Measurements from ENCODE around the gene PAIP1.
"Not testable (repeated sequence)": the region's sequence is repeated elsewhere in the genome, so short reads cannot be mapped to it uniquely, and the experiment has no call there.

The PAIP1 gene

DNA sequence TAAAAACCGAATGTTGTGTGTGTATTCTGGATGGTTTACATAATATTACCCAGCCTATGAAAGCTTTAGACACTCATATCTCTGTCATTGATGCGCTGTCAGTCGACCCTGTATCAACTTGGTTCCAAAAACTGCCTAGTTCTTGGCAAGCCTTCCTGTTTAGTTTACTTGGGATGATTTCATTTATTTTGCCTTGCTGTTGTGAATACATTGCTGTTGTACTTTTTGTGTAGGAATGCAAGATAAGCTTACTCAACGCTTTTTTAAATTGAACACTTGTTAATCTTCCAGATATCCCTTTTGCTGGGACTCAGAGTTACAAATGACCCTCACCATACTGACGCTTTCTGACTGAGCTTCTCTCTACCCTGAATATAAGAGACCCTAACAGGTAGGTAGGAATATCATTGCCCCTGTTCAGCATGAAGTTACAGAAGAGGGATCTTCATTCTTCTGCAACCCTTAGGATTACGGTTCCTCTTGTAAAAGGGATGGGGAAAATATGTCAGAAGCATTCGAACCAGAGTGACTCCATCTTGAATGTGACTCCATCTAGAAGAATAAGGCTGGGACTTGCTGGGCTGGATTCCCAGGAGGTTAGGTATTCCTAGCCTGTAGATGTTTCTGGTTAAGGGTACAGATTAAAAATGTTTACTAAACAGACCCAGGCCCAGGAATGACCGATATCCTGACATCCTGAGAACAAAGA, 13.7 kb upstream of the PAIP1 start:
- no peak for DNase-seq

DNA sequence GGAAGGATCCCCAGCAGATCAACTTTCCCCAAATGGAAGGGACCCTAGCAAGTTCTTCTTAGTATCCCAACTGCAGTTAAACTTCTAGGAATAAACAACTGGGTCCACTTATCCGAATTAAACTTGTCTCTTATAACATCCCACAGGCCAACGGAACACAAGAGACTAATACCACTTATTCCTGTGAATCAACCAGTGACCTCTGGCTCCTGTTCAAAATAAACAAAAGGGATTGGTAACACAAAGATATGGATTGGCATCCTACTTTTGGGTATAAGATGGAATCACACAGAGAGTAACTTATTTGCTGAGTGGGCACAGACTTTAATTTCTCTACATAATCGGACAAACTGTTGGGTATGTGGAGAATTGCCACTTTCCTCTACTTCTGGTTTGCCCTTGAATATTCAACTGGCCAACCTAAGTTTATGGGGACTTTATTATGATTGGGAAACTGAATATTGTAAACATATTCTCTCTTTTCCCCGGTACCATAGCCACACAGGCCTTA, 12.4 kb upstream of the PAIP1 start:
- no peak for DNase-seq

DNA sequence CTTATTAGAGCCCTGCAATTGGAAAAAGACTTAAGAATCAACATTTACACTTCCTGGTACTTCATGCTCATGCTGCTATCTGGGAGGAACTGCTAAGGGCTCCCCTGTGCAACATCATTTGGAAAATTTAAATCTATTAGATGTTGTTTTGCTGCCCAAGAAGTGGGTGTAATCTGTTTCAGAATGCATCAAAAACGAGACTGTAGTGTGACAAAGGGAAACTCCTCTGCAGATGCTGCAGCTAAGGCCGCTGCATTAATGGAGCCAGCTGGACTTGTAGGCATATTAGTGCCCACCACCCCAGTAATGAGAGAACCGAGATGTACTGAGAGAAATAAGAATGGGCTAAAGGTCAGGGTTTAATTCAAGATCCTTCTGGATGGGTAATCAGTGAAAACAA, 11.1 kb upstream of the PAIP1 start:
- no peak for DNase-seq

DNA sequence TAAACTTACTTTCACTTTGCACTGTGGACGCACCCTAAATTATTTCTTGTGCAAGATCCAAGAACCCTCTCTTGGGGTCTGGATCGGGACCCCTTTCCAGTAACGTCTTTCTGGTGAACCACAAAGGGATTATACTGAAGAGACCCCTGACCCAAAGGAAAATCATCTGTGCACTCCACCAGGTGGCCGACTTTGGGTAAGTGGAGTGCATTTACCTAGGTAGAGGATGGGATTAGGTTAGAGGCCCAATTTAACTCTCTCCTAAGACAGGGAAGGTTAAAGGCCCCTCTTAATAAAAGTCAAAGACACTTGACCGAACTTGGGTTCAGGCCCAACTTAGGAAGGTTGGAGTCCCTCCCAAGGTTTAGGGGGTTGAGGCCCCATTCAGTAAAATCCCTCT, 8.2 kb upstream of the PAIP1 start:
- no peak for DNase-seq

DNA sequence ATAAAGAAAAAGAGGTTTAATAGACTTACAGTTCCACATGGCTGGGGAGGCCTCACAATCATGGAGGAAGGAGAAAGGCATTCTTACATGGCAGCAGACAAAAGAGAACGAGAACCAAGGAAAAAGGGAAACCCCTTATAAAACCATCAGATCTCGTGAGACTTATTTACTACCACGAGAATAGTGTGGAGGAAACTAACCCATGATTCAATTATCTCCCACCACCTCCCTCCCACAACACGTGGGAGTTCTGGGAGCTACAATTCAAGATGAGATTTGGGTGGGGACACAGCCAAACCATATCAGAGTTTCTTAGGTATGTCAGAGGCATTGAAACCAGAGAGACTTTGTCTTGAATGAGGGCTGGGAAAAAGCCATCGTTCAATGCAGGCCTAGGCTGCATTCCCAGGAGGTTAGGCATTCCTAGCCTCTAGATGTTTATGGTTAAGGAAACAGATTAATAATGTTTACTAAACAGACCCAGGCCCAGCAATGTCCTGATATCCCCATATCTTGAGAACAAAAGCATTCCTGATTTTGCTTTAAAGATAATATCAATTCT, 7.5 kb upstream of the PAIP1 start:
- no peak for DNase-seq

- no peak for DNase-seq
Observed at GRCh38 chr5:43563321-43563720, 6.4 kb upstream of the PAIP1 start.

- DNase-seq, result no peak
Observed at GRCh38 chr5:43561356-43561755, 4.5 kb upstream of the PAIP1 start.

DNA sequence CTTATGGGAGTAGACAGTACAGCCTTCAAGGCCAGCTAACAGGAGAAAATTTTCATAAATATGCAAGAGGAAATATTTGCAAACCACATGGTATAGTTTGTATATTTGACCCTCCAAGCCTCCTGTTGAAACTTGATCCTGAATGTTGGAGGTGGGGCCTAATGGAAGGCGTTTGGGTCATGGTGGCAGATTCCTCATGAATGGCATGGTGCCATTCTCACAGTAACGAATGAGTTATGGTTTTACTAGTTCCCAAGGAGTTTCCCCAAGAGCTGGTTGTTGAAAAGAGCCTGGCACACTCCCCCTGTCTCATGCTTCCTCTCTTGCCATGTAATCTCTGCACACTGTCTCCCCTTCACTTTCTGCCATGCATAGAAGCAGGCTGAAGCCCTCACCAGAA, 3.3 kb upstream of the PAIP1 start:
- DNase-seq, result peak; percentile 7

DNA sequence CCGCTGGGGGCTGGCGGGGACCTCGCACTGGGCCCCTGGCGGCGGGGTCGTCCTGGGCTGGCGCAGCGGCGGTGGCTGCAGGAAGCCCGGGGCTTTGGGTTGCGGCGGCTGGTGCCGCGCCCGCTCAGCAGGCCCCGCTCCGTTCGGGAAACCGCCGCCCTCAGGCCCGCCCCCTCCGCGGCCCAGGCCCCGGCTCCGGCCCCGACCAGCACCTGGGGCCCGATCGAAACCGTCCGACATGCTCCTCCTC, 345 bp downstream of the PAIP1 start:
- not testable (repeated sequence) for DNase-seq

GRCh38 chr5:43555895-43556606, 826 bp downstream of the PAIP1 start:
- peak; percentile 38 for DNase-seq

DNA sequence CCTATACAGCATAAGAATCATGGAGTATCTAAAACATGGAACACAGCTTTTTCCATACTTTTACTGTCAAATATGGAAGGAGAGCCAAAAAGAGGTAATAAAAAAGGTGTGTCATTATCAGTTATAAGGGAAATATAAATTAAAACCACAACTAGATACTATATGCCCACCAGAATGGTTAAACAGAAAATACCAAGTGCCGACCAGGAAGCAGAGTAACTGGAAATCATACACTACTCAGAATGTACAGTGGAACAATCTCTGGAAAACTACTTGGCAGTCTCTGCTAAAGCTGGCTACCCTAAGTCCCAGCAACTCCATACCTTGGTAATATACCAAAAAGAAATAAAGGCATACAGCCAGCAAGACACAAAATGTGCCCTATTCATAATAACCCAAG, 2.4 kb downstream of the PAIP1 start:
- no peak for DNase-seq

GRCh38 chr5:43553381-43553780, 3.5 kb downstream of the PAIP1 start:
- DNase-seq, result no peak

DNA sequence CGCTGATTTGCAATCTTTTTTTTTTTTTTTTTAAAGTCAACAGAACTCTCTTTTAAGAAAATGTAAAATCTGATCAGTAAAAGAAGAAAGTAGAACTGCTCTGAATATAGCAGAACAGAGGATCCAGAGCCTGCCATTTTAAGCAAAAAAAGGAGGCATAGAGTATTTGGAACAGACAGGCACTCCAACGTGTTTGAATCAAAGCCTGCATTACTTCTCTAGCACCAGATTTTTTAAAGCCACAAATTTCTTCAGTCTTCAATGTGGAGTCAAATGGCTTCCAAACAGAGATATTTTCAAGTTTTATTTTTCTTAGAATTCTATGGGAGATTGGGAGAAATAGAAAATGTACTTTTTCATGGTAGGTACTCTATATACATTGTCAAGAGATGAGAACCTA, 5.1 kb downstream of the PAIP1 start:
- DNase-seq, result no peak

GRCh38 chr5:43549272-43549671, 7.6 kb downstream of the PAIP1 start:
- not testable (repeated sequence) for DNase-seq

- no peak for DNase-seq
Observed at GRCh38 chr5:43548358-43548757, 8.5 kb downstream of the PAIP1 start.

DNA sequence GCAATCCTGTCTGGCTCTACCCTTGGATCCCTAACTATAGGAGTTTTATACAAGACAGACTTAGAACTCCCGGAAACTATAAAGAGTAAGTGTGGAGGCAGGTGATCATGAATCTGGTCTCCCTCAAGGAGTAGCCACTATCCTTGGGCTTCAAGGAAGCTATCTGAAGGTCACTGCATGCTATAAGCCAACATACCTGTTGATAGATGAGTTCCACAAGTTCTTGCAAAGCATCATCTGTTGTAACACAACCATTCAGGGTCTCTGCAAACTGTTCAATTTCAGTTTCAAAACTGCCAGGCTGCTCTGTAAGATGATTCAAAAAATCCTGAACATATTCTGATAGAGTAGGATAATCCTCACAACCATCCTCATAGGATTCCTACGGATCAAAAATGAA, 9.3 kb downstream of the PAIP1 start:
- no peak for DNase-seq

GRCh38 chr5:43543434-43543833, 13.4 kb downstream of the PAIP1 start:
- no peak for DNase-seq

DNA sequence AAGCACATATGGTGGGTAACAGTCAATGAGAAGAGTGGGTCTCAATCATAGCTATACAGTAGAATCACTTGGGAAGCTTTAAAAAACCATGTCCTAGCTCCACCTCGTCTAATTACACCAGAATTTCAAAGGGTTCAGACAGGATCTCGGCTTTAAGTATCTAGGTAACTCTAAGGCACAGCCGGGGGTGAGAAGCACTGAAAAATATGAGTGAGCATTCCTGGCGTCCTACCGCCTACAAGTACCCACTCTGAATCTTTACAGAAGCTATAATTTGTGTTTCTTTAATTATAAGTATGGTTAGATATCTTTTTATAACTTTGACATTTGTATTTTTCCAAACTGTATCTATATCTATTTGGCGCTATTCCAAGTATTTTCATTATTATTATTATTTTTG, 16.1 kb downstream of the PAIP1 start:
- no peak for DNase-seq

DNA sequence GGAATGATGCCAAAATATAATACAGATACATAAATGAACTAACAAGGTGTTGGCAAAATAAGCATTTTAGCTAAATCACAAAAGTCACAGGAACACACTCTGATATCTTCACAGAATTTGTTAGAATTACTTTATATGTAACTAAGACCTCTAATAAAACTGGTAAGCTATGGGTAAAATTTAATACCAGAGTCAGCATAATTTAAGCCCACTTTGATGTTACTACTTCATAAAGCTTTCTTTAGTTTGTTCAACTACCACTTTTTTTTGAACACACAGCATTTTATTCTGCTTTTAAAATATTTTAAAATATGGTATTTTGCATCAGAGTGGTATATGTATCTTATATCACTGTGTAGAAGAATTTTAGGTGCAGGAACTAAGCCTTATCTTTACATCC, 19.9 kb downstream of the PAIP1 start:
- no peak for DNase-seq

DNA sequence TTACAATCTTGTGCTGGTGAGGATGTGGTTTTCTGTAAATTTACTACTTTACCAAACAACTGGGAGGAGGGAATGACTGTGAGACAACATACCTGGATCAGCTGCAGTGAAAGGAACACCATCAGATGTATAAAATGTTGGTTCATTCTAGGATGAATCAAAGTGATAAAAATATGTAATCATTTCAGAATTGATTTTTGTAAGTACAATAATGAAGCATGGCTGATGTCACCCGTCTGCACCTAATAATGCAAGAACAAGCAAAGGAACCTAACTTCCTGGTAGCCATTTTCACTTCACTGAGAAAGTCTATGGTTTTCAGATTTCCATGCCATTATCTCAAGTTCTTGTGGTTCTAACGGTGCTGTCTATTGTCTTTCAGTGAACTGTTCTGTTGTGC, 23.2 kb downstream of the PAIP1 start:
- DNase-seq, result no peak

- DNase-seq, result no peak
Observed at GRCh38 chr5:43530648-43531047, 26.2 kb downstream of the PAIP1 start.

DNA sequence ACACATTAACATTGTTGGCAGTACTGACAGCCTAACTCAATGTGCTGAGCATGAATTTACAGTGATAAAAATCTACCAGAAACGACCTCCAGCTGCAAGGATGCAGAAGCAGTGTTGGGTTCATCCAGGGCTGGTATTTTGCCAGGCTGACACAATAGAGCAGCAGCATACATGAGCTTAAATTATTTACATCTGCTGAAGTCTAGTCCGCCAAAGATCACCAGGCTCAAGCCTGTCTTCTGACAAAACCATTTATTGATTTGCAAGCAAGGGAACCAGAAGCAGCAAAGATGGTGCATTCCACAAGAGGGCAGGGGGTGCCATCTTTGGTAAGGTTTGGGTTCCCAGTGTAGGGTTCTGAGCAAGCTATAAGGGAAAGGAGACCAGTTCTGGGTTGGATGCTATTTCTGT, 33.2 kb downstream of the PAIP1 start:
- no peak for DNase-seq

GRCh38 chr5:43520615-43521014, 36.3 kb downstream of the PAIP1 start:
- DNase-seq, result no peak

- no peak for DNase-seq
Observed at GRCh38 chr5:43515678-43516048, 41.2 kb downstream of the PAIP1 start.
